Hair follicular keratinocyte (primary cell): ENCODE data around the gene PTPN20. TPM values are rescaled to one million over a fixed set of nuclear protein-coding genes. Genes with fewer than 3 reads are reported as not detected.

Source experiments
- total RNA-seq: library from RNA; depleted of rRNA; stranded (reverse); fragments of >200 nt; gene quantifications from 2 replicates; pipeline ENCODE4 v1.2.3, GENCODE V29; 2015

PTPN20 gene, protein sequence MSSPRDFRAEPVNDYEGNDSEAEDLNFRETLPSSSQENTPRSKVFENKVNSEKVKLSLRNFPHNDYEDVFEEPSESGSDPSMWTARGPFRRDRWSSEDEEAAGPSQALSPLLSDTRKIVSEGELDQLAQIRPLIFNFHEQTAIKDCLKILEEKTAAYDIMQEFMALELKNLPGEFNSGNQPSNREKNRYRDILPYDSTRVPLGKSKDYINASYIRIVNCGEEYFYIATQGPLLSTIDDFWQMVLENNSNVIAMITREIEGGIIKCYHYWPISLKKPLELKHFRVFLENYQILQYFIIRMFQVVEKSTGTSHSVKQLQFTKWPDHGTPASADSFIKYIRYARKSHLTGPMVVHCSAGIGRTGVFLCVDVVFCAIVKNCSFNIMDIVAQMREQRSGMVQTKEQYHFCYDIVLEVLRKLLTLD
- total RNA-seq, result 3.8 and 6.2 TPM in 2 replicates

DNA sequence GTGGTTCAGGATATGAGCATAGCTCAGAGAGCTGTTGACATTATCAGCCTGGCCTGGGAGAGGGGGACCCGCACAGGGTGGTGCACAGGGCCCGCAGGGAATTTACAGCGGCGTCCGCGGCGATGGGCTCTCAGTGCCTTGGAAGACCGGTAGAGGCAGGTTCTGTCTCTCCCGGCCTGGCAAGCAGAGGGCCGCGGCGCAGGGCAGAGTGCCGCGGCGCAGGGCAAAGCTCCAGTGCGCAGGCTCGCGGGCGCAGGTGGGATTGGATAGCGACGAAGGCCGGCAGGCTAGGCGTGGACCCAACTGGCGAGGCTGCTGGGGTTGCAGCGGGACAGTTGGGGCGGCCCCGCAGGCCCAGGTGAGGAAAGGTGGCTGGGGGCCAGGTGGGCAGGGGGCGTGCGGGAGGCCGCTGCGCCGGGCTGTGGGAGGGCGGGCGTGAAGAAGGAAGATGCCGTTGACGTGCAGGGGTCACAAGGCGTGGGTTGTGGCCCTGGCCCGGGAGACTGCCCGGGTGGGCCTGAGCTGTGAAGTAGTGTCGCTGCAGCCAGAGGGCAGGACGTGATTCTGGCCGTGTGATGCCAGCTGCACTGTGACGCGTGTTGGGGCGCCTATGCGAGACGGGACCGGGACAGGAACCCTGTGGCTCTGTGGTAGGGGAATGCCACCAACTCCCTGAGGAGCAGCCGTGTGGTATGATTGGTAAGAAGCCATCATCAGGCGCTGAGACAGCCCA lies at the start of gene PTPN20:
TSS of gene PTPN20 (plus strand) at position 285 of the 733 bp plus-strand sequence. CDS start 21,072 bp downstream, outside the sequence.

